Osteocyte (in vitro differentiated cells): ENCODE data around the gene DEFB113. TPM values are rescaled to one million over a fixed set of nuclear protein-coding genes. Genes with fewer than 3 reads are reported as not detected.

ENCODE experiments used
- DNase-seq: peaks from one replicate; pipeline ENCODE4 v3.0.0; 2021; ENCODE audit warnings: mixed read lengths; ENCODE audit not compliant: unreplicated experiment; ENCODE audit errors: extremely low spot score
- H3K27ac Mint-ChIP-seq: one replicate; pipeline ENCODE4 v1.8.0; 2021; ENCODE audit warnings: mild to moderate bottlenecking, mixed read lengths; ENCODE audit not compliant: unreplicated experiment
- H3K27me3 Mint-ChIP-seq: one replicate; pipeline ENCODE4 v1.8.0; 2021; ENCODE audit warnings: mixed read lengths; ENCODE audit not compliant: unreplicated experiment
- H3K36me3 Mint-ChIP-seq: one replicate; pipeline ENCODE4 v1.8.0; 2021; ENCODE audit warnings: mixed read lengths; ENCODE audit not compliant: unreplicated experiment
- H3K4me1 Mint-ChIP-seq: one replicate; pipeline ENCODE4 v1.8.0; 2021; ENCODE audit warnings: mixed read lengths; ENCODE audit not compliant: unreplicated experiment
- H3K4me3 Mint-ChIP-seq: one replicate; pipeline ENCODE4 v1.8.0; 2021; ENCODE audit warnings: mild to moderate bottlenecking, moderate library complexity, mixed read lengths; ENCODE audit not compliant: unreplicated experiment
- H3K9me3 Mint-ChIP-seq: one replicate; pipeline ENCODE4 v1.8.0; 2021; ENCODE audit warnings: mixed read lengths; ENCODE audit not compliant: unreplicated experiment
- CTCF ChIP-seq: fragments of 200-600 bp; sonication (generic); IDR thresholded peaks from 2 replicates; pipeline ENCODE4 v1.5.0; 2021; ENCODE audit warnings: antibody characterized with exemption, mild to moderate bottlenecking, moderate library complexity
- total RNA-seq: library from RNA; stranded (reverse); gene quantifications from 2 replicates; pipeline ENCODE4 v1.2.1, GENCODE V29; 2021

Gene DEFB113
- total RNA-seq, 1 donor from 2014 or later: not detected

GRCh38 chr6:49939993-49940498 lies 29.4 kb downstream of the DEFB113 start:
- TF ChIP-seq CTCF: no peak
- Mint-ChIP-seq H3K36me3 (no peaks in the 10 kb centered on the region), H3K4me1 (no peaks in the 10 kb centered on the region), H3K9me3 (no peaks in the 10 kb centered on the region), H3K27me3 (peaks cover 3% of the 10 kb centered on the region), H3K27ac (no peak overlapping the region), H3K4me3 (no peak overlapping the region)
- no peak for DNase-seq

DNA sequence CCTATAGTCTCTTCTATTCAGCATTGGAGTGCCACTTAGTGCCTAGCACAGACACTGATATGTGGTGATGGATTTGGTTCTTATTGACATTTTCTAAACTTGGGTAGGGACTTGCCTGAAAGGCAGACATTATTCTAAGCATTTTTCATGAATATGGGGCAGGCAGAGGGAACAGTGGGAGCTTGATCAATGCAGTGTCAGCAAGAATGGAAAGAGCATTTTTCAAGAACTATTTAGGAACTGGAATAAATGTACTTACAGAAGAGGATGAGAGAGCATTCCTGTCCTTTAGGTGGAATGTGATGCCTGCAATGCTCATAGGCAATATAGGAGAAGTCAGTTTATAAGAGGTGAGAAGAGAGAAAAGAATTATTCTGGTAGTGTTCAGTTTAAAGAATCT lies 31.6 kb downstream of the DEFB113 start:
- no peaks in the 10 kb centered on the region for H3K4me1 Mint-ChIP-seq
- H3K4me3 Mint-ChIP-seq: no peak overlapping the region
- no peaks in the 10 kb centered on the region for H3K36me3 Mint-ChIP-seq
- H3K27ac Mint-ChIP-seq: no peak overlapping the region
- H3K9me3 Mint-ChIP-seq: no peaks in the 10 kb centered on the region
- DNase-seq: no peak
- TF ChIP-seq CTCF: no peak
- peaks cover 3% of the 10 kb centered on the region for H3K27me3 Mint-ChIP-seq

DNA sequence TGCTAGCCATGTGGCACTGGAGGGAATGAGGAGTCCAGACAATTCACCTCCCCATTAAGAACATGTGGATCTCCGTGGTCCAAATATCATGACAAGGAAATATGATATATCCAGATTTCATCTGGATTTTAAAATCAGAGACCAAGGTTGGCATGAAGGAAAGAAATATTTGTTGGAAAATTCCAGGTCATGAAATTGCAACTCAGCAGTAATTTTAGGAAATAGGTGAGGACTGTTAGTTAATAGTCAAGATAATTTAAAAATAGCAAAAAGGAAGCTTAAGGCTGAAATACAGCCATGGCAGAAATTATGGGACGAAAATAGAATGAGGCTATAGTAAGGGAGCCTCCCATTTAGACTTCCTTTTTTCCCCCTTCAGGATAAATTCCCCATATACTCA lies 32.4 kb downstream of the DEFB113 start:
- no peak for TF ChIP-seq CTCF
- no peak overlapping the region for H3K27ac Mint-ChIP-seq
- DNase-seq: no peak
- no peaks in the 10 kb centered on the region for H3K9me3 Mint-ChIP-seq
- H3K4me3 Mint-ChIP-seq: no peak overlapping the region
- no peaks in the 10 kb centered on the region for H3K4me1 Mint-ChIP-seq
- H3K27me3 Mint-ChIP-seq: peaks cover 3% of the 10 kb centered on the region
- H3K36me3 Mint-ChIP-seq: no peaks in the 10 kb centered on the region

DNA sequence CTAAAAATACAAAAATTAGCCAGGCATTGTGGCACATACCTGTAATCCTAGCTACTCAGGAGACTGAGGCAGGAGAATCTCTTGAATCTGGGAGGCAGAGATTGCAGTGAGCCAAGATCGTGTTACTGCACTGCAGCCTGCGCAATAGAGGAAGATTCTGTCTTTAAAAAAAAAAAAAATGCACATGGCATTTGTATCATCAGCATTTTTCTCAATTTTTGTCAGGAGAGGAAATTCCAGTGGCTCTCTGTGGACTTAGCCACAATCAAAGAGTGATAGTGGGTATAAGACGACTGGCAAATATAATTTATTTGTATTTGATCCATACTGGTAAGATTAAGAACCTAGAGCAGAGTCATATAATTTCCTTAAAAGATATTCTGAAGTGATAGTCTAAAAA lies 34.0 kb downstream of the DEFB113 start:
- no peak overlapping the region for H3K27ac Mint-ChIP-seq
- TF ChIP-seq CTCF: no peak
- no peak for DNase-seq
- H3K4me3 Mint-ChIP-seq: no peak overlapping the region
- H3K36me3 Mint-ChIP-seq: no peaks in the 10 kb centered on the region
- H3K27me3 Mint-ChIP-seq: peaks cover 3% of the 10 kb centered on the region
- H3K9me3 Mint-ChIP-seq: no peaks in the 10 kb centered on the region
- H3K4me1 Mint-ChIP-seq: no peaks in the 10 kb centered on the region

GRCh38 chr6:49934770-49935169 lies 34.7 kb downstream of the DEFB113 start:
- Mint-ChIP-seq H3K9me3 (no peaks in the 10 kb centered on the region), H3K4me1 (no peaks in the 10 kb centered on the region), H3K27ac (no peak overlapping the region), H3K4me3 (no peak overlapping the region), H3K27me3 (peaks cover 3% of the 10 kb centered on the region), H3K36me3 (no peaks in the 10 kb centered on the region)
- TF ChIP-seq CTCF: no peak
- no peak for DNase-seq
